Epithelial cell of esophagus (primary cell): ENCODE measurements around the gene NAGPA.

Source experiments
- DNase-seq: peaks from one replicate; pipeline ENCODE4 v3.0.0; 2010; ENCODE audit warnings: low read depth
- H3K4me3 ChIP-seq: 2 replicates; pipeline ENCODE4 v1.5.1; 2011; ENCODE audit warnings: mild to moderate bottlenecking, low read length, control low read depth
- CTCF ChIP-seq: IDR thresholded peaks from 2 replicates; pipeline ENCODE4 v1.5.1; 2011; ENCODE audit warnings: low read depth, mild to moderate bottlenecking, low read length, control low read depth, inconsistent platforms; ENCODE audit not compliant: insufficient read depth; ENCODE audit errors: missing control alignments

NAGPA gene

GRCh38 chr16:5027086-5027485, 6.6 kb downstream of the NAGPA start:
- no peak for DNase-seq
- TF ChIP-seq CTCF: no peak
- H3K4me3 ChIP-seq: no peak overlapping the region

- no peak overlapping the region for H3K4me3 ChIP-seq
- no peak for TF ChIP-seq CTCF
- DNase-seq: no peak
Observed at GRCh38 chr16:5026664-5027063, 7.1 kb downstream of the NAGPA start.

DNA sequence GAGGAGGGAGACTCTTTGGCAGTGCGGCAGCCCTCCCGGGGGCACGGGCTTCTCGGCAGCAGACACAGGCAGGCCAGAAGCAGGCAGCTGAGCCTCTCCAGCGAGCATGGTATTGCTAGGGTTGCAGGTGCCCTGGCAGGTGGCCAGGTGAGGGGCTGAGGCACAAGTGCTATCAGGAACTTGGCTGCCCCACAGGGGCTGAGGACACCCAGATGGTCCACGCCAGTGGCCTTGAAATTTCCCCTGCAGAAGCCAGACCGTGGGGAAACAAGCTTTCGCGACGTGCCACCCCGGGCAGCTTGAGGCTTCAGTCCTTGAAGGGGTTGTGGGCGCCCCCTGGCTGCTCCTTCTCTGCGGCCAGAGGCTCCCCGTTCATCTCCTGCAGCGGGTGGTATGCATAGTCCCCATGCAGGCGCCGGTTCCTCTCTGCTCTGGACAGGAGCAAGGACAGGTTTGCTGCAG, 8.5 kb downstream of the NAGPA start:
- no peak for TF ChIP-seq CTCF
- no peak for DNase-seq
- no peak overlapping the region for H3K4me3 ChIP-seq

DNA sequence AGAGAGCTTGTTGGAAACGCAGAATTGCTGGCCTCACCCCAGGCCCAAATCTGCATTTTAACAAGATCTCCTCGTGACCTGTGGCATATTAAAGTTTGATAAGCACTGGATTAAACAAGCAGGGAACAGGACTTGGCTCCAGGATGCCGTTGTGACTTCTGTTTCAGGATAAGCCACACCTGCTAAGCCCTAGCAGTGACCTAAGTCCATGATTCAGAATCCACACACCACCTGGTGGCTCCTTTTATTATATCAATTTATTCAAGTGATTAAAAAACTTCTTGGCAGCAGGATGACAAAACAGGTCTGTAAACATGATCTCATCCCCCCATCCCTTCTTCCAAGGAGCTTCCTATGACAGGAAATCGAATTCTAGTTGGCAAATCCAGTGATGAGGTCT, 9.1 kb downstream of the NAGPA start:
- peak; percentile 70 for DNase-seq
- H3K4me3 ChIP-seq: no peak overlapping the region
- peak; percentile 50 for TF ChIP-seq CTCF

DNA sequence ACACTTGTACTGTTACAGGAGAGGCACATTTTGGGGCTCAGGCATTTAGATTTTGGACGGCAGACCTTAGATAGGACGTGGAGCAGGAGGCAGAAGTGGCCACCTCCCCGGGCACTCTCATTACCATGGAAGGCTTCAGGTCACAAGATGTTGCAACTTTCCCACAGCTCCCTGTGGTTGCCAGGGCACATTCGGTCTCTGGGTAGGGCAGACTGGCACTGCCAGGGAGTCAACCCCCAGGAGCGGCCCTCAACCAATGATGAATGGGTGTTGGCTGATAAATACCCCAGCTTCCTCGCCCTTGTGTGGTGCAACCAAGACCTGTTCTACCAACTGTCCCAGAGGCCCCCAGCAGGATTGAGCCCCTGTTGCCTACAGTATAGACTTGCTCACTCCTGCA, 11.2 kb downstream of the NAGPA start:
- H3K4me3 ChIP-seq: no peak overlapping the region
- no peak for TF ChIP-seq CTCF
- no peak for DNase-seq

- H3K4me3 ChIP-seq: no peak overlapping the region
- TF ChIP-seq CTCF: no peak
- DNase-seq: no peak
Observed at GRCh38 chr16:5020551-5020950, 13.2 kb downstream of the NAGPA start.

DNA sequence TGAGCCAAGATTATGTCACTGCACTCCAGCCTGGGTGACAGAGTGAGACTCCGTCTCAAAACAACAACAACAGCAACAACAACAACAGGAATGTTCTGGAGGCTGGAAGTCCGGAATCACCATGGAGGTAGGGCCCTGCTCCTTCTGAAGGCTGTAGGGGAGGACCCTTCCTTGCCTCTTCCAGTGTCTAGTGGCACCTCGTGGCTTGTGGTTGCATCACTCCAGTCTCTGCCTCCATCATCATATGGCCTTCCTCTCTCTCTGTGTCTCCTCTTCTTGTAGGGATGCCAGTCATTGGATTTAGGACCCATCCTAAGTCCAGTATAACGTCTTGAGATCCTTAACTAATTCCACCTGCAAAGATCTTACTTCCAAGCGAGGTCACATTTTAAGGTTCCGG, 14.0 kb downstream of the NAGPA start:
- no peak for TF ChIP-seq CTCF
- no peak overlapping the region for H3K4me3 ChIP-seq
- no peak for DNase-seq
